Skeletal muscle satellite cell (primary cell): ENCODE measurements around the gene MAML3.

Experiments
- H3K27me3 ChIP-seq: 2 replicates; pipeline ENCODE4 v1.7.0; 2013; ENCODE audit warnings: low read length; ENCODE audit not compliant: control insufficient read depth, insufficient read depth
- H3K36me3 ChIP-seq: 2 replicates; pipeline ENCODE4 v1.7.0; 2013; ENCODE audit warnings: mild to moderate bottlenecking, control low read depth, low read length; ENCODE audit not compliant: insufficient read depth
- H3K4me1 ChIP-seq: 2 replicates; pipeline ENCODE4 v1.7.0; 2013; ENCODE audit warnings: low read length; ENCODE audit not compliant: control insufficient read depth, insufficient read depth
- H3K4me2 ChIP-seq: 2 replicates; pipeline ENCODE4 v1.7.0; 2013; ENCODE audit warnings: mild to moderate bottlenecking, low read length
- H3K4me3 ChIP-seq: 2 replicates; pipeline ENCODE4 v1.7.0; 2013; ENCODE audit warnings: low read length
- H3K9ac ChIP-seq: 2 replicates; pipeline ENCODE4 v1.7.0; 2013; ENCODE audit warnings: mild to moderate bottlenecking, low read depth, low read length, moderate library complexity
- H3K9me3 ChIP-seq: replicated peaks from 2 replicates; pipeline ENCODE4 v1.7.0; 2013; ENCODE audit warnings: mild to moderate bottlenecking, control low read depth, low read length

Gene MAML3

DNA sequence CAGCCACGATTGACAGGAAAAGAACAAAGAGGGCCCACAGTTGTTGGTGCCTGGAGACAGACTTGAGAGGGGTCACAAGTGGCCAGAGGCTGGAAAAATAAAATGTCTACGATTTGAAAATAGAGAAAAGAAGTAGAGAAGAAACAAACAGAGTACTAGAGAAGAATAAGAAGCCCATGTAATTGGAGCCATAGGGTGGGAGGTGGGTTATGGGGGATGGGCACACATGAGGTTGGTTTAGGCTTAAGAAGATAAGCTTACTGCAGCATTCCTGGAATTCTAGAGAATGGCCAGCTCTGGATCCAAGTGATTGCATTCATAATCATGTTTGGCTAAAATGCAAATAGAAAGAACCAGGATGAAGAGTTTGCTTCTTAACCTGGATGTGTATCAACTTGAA, 210.7 kb downstream of the MAML3 start:
- Histone ChIP-seq H3K27me3 (no peaks in the 10 kb centered on the region), H3K36me3 (no peaks in the 10 kb centered on the region), H3K4me1 (peaks cover 19% of the 10 kb centered on the region), H3K9ac (no peak overlapping the region), H3K4me2 (no peak overlapping the region), H3K9me3 (no peaks in the 10 kb centered on the region), H3K4me3 (no peak overlapping the region)

DNA sequence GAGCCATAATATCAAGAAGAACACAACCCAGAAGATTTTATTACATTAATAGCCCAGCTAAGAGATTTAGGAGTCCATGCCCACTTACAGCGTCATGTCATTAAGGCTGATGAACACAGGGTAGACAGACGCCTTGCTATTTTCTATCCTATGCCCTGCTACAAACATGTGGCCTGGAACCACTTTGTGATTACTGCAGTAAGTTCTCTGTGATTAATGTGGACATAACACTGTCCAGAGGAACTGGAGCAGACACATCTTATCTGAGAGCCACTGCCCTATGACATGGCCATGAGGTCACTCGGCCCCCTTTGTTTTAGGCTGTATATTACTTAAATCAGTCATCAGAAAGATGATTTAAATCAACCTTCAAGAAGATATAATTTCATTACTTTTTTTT, 211.7 kb downstream of the MAML3 start:
- no peak overlapping the region for H3K4me3 ChIP-seq
- no peak overlapping the region for H3K9ac ChIP-seq
- H3K27me3 ChIP-seq: no peaks in the 10 kb centered on the region
- H3K4me1 ChIP-seq: peaks cover 13% of the 10 kb centered on the region
- H3K9me3 ChIP-seq: no peaks in the 10 kb centered on the region
- H3K36me3 ChIP-seq: no peaks in the 10 kb centered on the region
- H3K4me2 ChIP-seq: no peak overlapping the region

DNA sequence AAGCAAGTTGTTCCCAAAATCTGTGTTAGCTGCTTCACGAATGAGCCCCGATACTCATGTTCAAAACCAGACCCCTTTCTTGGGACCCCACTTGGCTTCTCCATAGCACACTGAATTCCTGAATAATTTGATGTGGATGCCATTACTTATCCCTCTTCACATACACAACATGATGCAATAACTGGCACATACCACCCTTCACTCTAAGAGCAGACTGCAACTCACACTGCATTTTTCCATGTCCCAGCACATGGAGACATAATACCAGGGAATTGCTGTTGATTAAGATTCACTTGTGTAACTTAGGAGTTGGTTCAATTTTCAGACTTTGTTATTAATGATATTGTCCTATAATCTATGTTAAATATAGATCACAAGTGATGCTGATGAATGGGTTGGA, 213.4 kb downstream of the MAML3 start:
- Histone ChIP-seq H3K4me3 (no peak overlapping the region), H3K4me1 (no peaks in the 10 kb centered on the region), H3K27me3 (no peaks in the 10 kb centered on the region), H3K9ac (no peak overlapping the region), H3K36me3 (no peaks in the 10 kb centered on the region), H3K4me2 (no peak overlapping the region), H3K9me3 (no peaks in the 10 kb centered on the region)

DNA sequence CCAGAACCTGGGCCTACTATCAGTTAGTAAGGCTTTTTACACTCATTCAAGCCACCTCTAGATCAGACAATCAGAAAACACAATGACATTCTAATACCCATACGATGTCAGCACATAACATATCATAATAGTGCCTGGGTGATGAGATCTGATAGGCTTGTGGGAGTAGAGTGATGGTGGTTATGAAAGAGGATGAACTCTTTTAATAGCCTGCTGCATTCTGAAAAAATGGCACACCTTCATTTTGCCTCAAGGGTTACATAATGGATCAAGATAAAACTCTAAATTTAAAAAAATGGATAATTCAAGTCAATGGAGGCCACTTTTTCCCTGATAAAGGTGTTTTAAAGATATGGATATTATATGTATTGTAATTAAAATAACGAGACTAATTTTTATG, 215.6 kb downstream of the MAML3 start:
- H3K9me3 ChIP-seq: no peaks in the 10 kb centered on the region
- no peak overlapping the region for H3K4me2 ChIP-seq
- no peak overlapping the region for H3K4me3 ChIP-seq
- no peaks in the 10 kb centered on the region for H3K27me3 ChIP-seq
- no peak overlapping the region for H3K9ac ChIP-seq
- no peaks in the 10 kb centered on the region for H3K4me1 ChIP-seq
- no peaks in the 10 kb centered on the region for H3K36me3 ChIP-seq

DNA sequence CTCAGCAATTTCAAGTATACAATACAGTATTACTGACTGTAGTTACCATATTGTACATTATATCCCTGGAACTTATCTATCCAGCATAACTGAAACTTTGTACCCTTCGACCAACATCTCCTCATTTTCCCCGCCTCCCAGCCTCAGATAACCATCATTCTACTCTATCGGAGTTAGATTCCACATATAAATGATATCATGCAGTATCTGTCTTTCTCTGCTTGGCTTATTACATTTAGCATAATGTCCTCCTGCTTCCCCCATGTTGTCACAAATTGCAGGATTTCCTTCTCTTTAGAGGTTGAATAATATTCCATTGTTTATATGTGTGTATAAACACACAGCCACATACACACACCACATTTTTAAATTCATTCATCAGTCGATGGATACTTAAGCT, 218.1 kb downstream of the MAML3 start:
- Histone ChIP-seq H3K27me3 (no peaks in the 10 kb centered on the region), H3K9me3 (no peaks in the 10 kb centered on the region), H3K4me2 (no peak overlapping the region), H3K4me1 (no peaks in the 10 kb centered on the region), H3K36me3 (no peaks in the 10 kb centered on the region), H3K4me3 (no peak overlapping the region), H3K9ac (no peak overlapping the region)

DNA sequence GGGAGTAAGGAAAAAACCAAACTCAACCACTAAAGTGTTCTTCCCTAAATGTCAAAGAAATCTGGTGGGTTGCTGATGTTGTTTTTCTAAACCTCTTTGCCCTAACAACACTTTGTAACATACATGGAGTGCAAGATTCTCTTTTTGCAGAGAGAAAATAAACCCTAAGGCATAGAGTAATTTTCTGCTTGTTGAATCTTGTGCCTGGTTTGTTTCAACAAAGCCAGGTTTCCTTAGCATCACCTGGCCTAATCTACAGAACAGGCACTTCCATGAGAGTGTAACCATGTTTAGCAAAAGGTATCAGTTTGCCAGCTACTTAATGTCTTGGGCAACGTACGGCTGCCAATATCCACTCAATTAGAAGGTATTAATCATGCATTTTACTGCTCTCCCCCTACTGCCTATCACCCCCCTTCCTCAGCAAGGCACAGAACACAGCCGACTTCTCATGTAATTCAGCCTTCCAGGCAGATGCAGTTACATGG, 219.2 kb downstream of the MAML3 start:
- Histone ChIP-seq H3K36me3 (no peaks in the 10 kb centered on the region), H3K4me3 (no peak overlapping the region), H3K27me3 (peaks cover 4% of the 10 kb centered on the region)

DNA sequence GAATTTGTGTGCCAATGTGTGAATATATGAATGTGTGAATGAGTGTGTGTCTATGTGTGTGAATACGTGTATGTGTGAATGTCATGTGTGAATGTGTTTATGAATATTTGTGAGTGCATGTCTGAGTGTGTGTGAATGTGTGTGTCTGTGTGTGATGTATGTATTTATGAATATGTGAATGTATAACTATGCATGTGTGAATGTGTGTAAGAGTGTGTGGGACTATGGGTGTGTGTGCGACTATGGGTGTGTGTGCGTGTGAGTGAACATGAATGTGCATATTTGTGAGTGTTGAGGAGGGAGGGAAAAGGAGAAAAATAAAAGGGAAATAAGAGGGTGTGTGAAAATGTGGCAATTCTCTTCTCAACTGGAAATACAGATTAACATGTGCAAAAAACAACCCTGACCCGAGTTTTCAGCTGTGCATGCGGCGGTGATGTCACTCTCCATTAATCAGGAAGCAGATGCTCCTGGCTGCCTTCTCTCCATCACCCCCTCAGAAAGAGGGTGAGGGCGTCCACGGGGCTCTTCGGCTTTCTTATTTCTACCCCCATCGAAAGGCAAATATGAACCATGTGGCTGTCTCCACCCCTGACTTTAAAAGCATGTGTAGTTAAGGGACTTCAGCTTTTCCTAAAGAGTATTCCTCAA, 219.8 kb downstream of the MAML3 start:
- no peak overlapping the region for H3K9ac ChIP-seq
- no peaks in the 10 kb centered on the region for H3K36me3 ChIP-seq
- no peaks in the 10 kb centered on the region for H3K9me3 ChIP-seq
- H3K4me3 ChIP-seq: no peak overlapping the region
- H3K27me3 ChIP-seq: peaks cover 4% of the 10 kb centered on the region
- no peaks in the 10 kb centered on the region for H3K4me1 ChIP-seq
- no peak overlapping the region for H3K4me2 ChIP-seq

More for the DNA sequence above, 219.2 kb downstream of the MAML3 start:
- Histone ChIP-seq H3K4me2 (no peak overlapping the region), H3K9ac (no peak overlapping the region), H3K4me1 (no peaks in the 10 kb centered on the region), H3K9me3 (no peaks in the 10 kb centered on the region)

DNA sequence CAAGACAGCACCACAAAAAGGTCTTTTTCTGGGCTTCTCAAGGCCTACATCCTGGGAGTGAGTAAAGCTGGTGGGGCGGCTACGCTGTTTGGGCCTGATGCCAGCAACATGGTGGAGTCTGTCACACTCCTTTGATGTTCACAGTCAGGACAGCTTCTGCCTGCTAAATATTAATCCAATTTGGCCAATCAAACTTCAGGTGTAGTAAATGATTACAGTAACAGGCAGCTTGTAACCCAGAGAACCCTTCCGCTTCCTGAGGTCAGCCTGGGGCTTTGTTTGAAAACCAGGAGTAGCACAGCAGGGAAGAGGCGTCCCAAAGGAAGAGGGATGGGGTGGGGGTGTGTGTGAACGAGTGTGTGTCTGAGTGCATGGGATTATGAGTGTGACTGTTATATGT, 220.4 kb downstream of the MAML3 start:
- no peaks in the 10 kb centered on the region for H3K36me3 ChIP-seq

DNA sequence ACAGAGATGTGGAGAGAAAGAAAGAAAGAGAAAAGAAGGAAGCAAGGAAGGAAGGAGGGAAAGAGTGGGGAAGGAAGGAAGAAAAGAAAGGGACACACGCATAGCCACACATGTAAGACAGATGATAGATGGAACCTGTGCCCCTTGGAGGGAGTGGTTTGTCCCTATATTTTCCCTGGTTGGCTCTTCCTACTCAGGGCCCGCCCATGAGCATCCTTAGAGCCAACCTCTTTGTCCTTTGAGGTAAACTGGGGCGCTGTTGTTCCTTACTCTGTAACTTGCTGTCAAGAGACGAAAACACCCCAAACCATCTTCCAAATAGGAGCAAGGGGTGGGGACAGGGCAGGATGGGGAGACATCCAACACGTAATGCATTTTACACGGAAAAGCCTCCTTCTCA, 220.9 kb downstream of the MAML3 start:
- H3K9me3 ChIP-seq: no peaks in the 10 kb centered on the region
- no peak overlapping the region for H3K4me3 ChIP-seq
- H3K4me2 ChIP-seq: no peak overlapping the region
- H3K36me3 ChIP-seq: no peaks in the 10 kb centered on the region
- no peaks in the 10 kb centered on the region for H3K4me1 ChIP-seq
- peaks cover 4% of the 10 kb centered on the region for H3K27me3 ChIP-seq
- no peak overlapping the region for H3K9ac ChIP-seq

More for the DNA sequence above, 220.4 kb downstream of the MAML3 start:
- H3K9me3 ChIP-seq: no peaks in the 10 kb centered on the region
- no peak overlapping the region for H3K4me2 ChIP-seq
- H3K27me3 ChIP-seq: peaks cover 4% of the 10 kb centered on the region
- no peak overlapping the region for H3K9ac ChIP-seq
- no peaks in the 10 kb centered on the region for H3K4me1 ChIP-seq
- no peak overlapping the region for H3K4me3 ChIP-seq

DNA sequence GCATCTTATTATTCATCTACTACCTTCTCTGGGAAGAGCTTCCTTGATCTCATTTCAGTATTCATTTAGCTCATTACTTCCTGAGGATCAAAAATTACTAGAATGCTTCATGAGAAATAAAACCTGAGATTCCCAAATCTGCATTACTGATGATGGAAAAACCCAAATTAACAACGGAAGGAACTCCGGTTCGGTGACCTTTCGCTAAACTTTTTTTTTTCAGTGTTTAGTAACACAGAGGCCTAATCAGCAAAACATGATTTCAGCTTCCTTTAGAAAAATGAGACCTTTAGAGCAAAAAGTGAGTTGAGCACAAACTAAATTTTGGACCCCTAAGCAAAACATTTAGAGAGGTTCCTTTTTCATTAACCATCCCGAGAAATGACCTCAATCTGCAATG, 229.2 kb downstream of the MAML3 start:
- Histone ChIP-seq H3K36me3 (no peaks in the 10 kb centered on the region), H3K4me1 (peaks cover 11% of the 10 kb centered on the region), H3K27me3 (no peaks in the 10 kb centered on the region), H3K4me2 (no peak overlapping the region), H3K9ac (no peak overlapping the region), H3K4me3 (no peak overlapping the region), H3K9me3 (no peaks in the 10 kb centered on the region)

DNA sequence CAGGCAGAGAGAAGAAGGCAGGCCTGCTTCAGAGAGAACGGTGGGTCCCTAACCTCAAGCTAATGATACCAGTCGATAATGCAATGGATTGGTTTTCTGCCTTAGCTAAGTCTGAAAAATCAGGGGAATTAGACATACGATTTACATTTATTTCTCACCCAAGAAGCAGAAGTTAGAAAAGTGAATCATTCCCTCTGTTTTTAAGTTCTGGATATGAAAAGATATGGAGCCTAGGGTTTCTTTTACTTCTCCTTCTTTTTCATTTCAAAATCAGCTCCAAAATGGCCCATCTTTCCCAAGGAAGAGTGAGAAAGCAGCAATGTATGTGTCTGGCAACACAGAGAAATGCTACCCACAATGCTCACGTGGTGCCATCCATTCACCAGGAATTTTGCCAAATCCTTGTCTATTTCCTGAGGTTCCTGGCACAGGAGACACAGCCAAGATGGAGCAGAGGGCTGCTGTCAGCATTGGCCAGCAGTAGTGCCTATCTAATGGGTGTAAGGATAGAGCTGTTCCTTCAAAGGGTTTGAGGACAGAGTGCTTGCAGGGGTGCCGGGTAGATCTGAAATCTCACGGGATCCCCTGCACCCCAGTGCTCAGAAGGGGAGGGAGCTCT, 231.5 kb downstream of the MAML3 start:
- H3K4me1 ChIP-seq: peaks cover 22% of the 10 kb centered on the region
- no peaks in the 10 kb centered on the region for H3K9me3 ChIP-seq
- H3K9ac ChIP-seq: no peak overlapping the region
- no peaks in the 10 kb centered on the region for H3K36me3 ChIP-seq
- H3K4me3 ChIP-seq: no peak overlapping the region
- H3K27me3 ChIP-seq: no peaks in the 10 kb centered on the region
- H3K4me2 ChIP-seq: no peak overlapping the region
